Activated T-helper 1 cell treated with anti-CD3 and anti-CD28 coated beads, Interleukin-2, amount 50 U/mL, for 16 hours (primary cell): Measurements from ENCODE around the gene YIPF2.

Experiments used
- DNase-seq, 2 donors: peaks; one replicate each; pipeline ENCODE4 v3.0.0-alpha.2; 2020; ENCODE audit warnings: low read depth in 1 of 2, low spot score in 1 of 2

The YIPF2 gene

GRCh38 chr19:10876459-10877240, 51.8 kb downstream of the YIPF2 start:
- no peak for DNase-seq

- DNase-seq: no peak
Measured at GRCh38 chr19:10874024-10874423, 54.4 kb downstream of the YIPF2 start.

- no peak for DNase-seq
Measured at GRCh38 chr19:10872546-10873107, 55.8 kb downstream of the YIPF2 start.
